ENCODE data around the gene SHCBP1L. TPM values are rescaled to one million over a fixed set of nuclear protein-coding genes. Genes with fewer than 3 reads are reported as not detected.
A peak's percentile ranks its signal among the peaks of the same experiment; 100 is the strongest.

The SHCBP1L gene
- total and polyA plus RNA-seq, 7 donors: not detected

- no peak for ATAC-seq
- TF ChIP-seq CTCF (IDR thresholded peaks at IDR 0.05): no peak
- 86 to 92% (median 89%) methylated on average over 1 of the region's 1 CpG for WGBS, 3 donors
Measured at GRCh38 chr1:182996816-182997215, 43.9 kb upstream of the SHCBP1L start.

GRCh38 chr1:182995894-182996293 lies 42.9 kb upstream of the SHCBP1L start:
- no peak overlapping the region for H3K4me3 ChIP-seq
- 63 to 71% (median 65%) methylated on average over 4 of the region's 4 CpGs for WGBS, 3 donors
- no peaks in the 10 kb centered on the region for H3K36me3 ChIP-seq (ENCODE audit: insufficient read depth in 1 of 2, low read depth in 1 of 2)
- H3K27ac ChIP-seq: no peak overlapping the region
- intact Hi-C loops (cut with DNase I): no loop called here
- no peak for DNase-seq
- no peaks in the 10 kb centered on the region for H3K9me3 ChIP-seq
- no peaks in the 10 kb centered on the region for H3K4me1 ChIP-seq
- no peak for ATAC-seq
- TF ChIP-seq CTCF (IDR thresholded peaks at IDR 0.05): no peak
- H3K27me3 ChIP-seq (ENCODE audit: insufficient read depth in 3 of 3, low read length in 2 of 3): no peaks in the 10 kb centered on the region

More at GRCh38 chr1:182996816-182997215, 43.9 kb upstream of the SHCBP1L start:
- Histone ChIP-seq H3K9me3 (no peaks in the 10 kb centered on the region), H3K4me3 (no peak overlapping the region), H3K36me3 (ENCODE audit: insufficient read depth in 1 of 2, low read depth in 1 of 2) (no peaks in the 10 kb centered on the region), H3K27me3 (ENCODE audit: insufficient read depth in 3 of 3, low read length in 2 of 3) (no peaks in the 10 kb centered on the region), H3K27ac (no peak overlapping the region), H3K4me1 (no peaks in the 10 kb centered on the region)
- intact Hi-C loops (cut with DNase I): no loop called here
- DNase-seq: no peak

- ATAC-seq (no peak), DNase-seq (no peak)
- Histone ChIP-seq H3K9me3 (no peaks in the 10 kb centered on the region), H3K4me3 (no peak overlapping the region), H3K36me3 (ENCODE audit: insufficient read depth in 1 of 2, low read depth in 1 of 2) (no peaks in the 10 kb centered on the region), H3K4me1 (no peaks in the 10 kb centered on the region), H3K27ac (no peak overlapping the region), H3K27me3 (ENCODE audit: insufficient read depth in 3 of 3, low read length in 2 of 3) (no peaks in the 10 kb centered on the region)
- intact Hi-C loops (cut with DNase I): no loop called here
- TF ChIP-seq CTCF (IDR thresholded peaks at IDR 0.05): no peak
Measured at GRCh38 chr1:182993746-182994145, 40.8 kb upstream of the SHCBP1L start.

GRCh38 chr1:182990413-182991144 lies 37.6 kb upstream of the SHCBP1L start:
- no peaks in the 10 kb centered on the region for H3K27me3 ChIP-seq (ENCODE audit: insufficient read depth in 3 of 3, low read length in 2 of 3)
- ATAC-seq (peak in 1 of 4 donors; percentile 54), DNase-seq (no peak)
- H3K4me1 ChIP-seq: no peaks in the 10 kb centered on the region
- H3K4me3 ChIP-seq: no peak overlapping the region
- WGBS, 3 donors: 82 to 84% (median 82%) methylated on average over 7 of the region's 7 CpGs
- TF ChIP-seq CTCF (IDR thresholded peaks at IDR 0.05): no peak
- no peak overlapping the region for H3K27ac ChIP-seq
- intact Hi-C loops (cut with DNase I): no loop called here
- no peaks in the 10 kb centered on the region for H3K9me3 ChIP-seq
- H3K36me3 ChIP-seq (ENCODE audit: insufficient read depth in 1 of 2, low read depth in 1 of 2): no peaks in the 10 kb centered on the region

GRCh38 chr1:182985876-182986275 lies 32.9 kb upstream of the SHCBP1L start:
- DNase-seq (no peak), ATAC-seq (no peak)
- intact Hi-C loops (cut with DNase I): no loop called here
- 89 to 91% (median 91%) methylated on average over 1 of the region's 1 CpG for WGBS, 3 donors
- Histone ChIP-seq H3K27me3 (ENCODE audit: insufficient read depth in 3 of 3, low read length in 2 of 3) (no peaks in the 10 kb centered on the region), H3K27ac (no peak overlapping the region), H3K4me3 (no peak overlapping the region), H3K9me3 (no peaks in the 10 kb centered on the region), H3K36me3 (ENCODE audit: insufficient read depth in 1 of 2, low read depth in 1 of 2) (no peaks in the 10 kb centered on the region), H3K4me1 (no peaks in the 10 kb centered on the region)
- no peak for TF ChIP-seq CTCF (IDR thresholded peaks at IDR 0.05)
